Body of pancreas (tissue), 4 donors: ENCODE results near the gene RICTOR.

Experiments used
- POLR2A ChIP-seq, 3 donors: fragments of 450-650 bp; IDR thresholded peaks; one replicate each; pipeline ENCODE4 v1.6.1; 2016; ENCODE audit warnings: antibody characterized with exemption in 3 of 3, mild to moderate bottlenecking in 2 of 3
- TF ChIP-seq, protein P1 (sequence below), 7 experiments: fragments of 450-650 bp in 4 of 7; fragments of 200-600 bp in 3 of 7; sonication (generic) in 3 of 7; IDR thresholded peaks; one replicate each; pipeline ENCODE4 v1.5.1; 2016 to 2019; ENCODE audit warnings: antibody characterized with exemption in 7 of 7

- TF ChIP-seq, protein P1, sequence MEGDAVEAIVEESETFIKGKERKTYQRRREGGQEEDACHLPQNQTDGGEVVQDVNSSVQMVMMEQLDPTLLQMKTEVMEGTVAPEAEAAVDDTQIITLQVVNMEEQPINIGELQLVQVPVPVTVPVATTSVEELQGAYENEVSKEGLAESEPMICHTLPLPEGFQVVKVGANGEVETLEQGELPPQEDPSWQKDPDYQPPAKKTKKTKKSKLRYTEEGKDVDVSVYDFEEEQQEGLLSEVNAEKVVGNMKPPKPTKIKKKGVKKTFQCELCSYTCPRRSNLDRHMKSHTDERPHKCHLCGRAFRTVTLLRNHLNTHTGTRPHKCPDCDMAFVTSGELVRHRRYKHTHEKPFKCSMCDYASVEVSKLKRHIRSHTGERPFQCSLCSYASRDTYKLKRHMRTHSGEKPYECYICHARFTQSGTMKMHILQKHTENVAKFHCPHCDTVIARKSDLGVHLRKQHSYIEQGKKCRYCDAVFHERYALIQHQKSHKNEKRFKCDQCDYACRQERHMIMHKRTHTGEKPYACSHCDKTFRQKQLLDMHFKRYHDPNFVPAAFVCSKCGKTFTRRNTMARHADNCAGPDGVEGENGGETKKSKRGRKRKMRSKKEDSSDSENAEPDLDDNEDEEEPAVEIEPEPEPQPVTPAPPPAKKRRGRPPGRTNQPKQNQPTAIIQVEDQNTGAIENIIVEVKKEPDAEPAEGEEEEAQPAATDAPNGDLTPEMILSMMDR (IDR thresholded peaks at IDR 0.05): no peak
- no peak for TF ChIP-seq POLR2A (IDR thresholded peaks at IDR 0.05)
Measured at GRCh38 chr5:39080168-39080567, 6.0 kb upstream of the RICTOR start.
